GM19035 (cell line): Measurements from ENCODE around the gene STAM.

Experiments
- ATAC-seq: cut with Tn5 transposase; IDR thresholded peaks from one replicate; pipeline ENCODE4 v1.9.1; 2021; ENCODE audit not compliant: unreplicated experiment

Gene STAM

DNA sequence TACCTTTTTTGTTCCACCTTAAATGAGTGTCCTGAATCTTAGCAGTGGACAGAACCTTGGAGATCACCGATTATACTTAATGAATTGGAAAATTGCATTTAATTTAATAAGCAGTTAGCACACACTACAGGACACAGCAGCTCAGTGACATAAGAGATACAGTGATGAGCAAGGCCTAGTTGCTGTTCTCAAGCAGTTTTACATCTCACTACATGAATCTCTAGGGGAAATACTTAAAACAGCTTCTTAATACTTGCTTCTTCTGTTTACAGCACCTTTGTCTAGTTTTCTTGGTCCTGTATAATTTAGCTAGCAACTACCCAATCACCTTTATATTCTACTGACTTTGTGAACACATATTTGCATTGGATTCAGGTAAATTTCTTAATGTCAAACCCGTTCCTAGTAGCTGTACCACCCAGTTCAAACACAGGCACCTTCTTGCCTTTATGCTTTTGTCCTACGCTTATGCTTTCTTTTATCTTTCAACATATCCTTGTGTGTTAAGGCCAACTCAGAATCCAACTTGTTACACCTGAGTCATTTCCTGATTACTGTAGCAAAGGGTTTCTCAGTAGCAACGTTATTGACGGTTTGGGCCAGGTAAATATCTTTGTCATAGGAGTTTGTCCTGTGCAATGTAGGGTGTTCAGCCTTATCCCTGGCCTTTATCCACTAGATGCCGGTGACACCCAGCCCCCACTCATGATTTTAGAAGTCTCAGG, 1.8 kb downstream of the STAM start:
- ATAC-seq, result no peak

DNA sequence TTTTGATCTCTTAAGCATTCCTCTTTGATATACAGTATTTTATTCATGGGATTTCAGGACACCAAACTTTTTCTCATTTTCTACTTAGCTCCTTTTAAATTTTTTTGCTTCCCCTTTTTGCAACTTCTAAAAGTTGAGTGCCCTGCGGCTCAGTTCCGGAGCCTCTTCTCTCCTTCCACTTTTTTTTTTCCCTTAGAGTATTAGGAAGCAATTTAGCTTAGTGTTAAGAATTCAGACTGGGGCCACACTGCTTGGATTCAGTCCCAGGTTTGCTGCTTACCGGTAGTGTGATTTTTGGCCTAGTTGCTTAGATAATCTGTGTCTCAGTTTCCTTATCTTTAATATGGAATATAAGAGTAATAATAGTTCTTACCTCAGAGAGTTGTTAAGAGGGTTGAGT, 3.4 kb downstream of the STAM start:
- no peak for ATAC-seq

DNA sequence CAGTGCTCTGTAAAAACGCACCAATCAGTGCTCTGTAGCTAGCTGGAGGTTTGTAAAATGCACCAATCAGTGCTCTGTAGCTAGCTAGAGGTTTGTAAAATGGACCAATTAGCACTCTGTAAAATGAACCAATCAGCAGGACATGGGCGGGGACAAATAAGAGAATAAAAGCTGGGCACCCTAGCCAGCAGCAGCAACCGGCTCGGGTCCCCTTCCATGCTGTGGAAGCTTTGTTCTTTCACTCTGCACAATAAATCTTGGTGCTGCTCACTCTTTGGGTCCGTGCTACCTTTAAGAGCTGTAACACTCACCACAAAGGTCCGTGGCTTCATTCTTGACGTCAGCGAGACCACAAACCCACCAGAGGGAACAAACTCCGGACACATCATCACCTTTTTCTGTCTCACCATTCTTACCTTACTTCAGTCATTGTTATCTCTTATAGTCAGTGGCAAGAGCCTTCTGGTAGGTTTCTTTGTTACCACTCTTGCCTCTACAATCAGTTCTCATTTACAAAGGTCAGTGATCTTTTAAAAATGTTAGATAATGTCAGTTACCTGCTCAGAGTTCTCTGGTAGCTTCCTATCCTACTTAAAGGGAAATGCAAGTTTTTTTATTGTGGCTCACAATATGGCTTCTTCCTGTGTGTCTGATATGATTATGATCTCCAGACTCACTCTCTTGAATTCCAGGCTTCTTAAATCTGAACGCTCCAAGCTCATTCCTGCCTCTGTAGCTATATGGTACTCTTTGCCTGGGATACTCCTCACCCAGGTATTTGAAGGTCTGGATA, 4.5 kb downstream of the STAM start:
- ATAC-seq, result no peak

DNA sequence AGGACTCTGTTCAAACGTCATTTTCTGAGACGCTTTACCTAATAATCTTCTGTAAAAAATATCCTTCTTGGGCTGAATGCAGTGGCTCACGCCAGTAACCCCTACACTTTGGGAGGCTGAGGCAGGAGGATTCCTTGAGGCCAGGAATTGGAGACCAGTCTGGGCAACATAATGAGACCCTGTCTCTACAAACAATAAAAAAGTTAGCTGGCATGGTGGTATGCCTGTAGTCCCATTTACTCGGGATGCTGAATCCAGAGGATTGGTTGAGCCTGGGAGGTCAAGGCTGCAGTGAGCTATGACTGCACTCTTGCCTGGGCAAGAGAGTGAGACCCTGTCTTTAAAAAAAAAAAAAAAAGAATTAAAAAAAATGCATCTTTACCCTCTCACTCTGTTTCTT, 5.1 kb downstream of the STAM start:
- ATAC-seq, result no peak

DNA sequence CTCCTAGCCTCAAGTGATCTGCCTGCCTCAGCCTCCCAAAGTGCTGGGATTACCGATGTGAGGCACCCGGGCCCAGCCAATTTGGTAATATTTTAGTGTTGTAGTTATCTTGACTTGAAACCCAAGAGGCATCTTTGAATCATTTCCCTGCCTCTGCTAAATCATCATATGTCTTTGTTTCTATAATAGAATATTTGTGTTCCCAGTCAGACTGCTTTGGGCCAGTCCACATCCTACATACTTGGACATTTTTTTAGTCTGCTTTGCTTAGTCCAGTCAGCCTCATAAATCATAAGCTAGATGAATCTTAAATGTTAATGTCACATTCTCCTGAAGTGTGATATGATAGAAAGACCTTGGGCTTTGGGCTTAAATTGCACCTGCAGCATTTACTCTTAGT, 5.9 kb downstream of the STAM start:
- no peak for ATAC-seq

DNA sequence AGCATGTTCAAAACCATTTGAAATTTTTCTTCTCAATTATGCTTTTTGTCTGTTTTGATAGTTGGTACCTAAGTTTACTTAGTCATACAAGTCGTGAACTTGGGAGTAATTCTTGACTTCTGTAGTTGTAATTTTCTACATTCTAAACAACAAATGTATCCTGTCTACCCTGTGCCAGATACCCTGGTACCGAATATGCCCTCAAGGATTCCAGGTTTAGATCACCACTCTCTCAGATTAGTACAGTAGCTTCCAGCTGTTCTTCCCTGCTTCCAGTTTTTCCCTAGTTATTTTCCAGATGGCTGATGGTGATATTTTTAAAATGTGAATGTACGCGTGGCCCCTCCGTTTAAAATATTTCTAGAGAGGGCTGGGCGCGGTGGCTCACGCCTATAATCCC, 6.5 kb downstream of the STAM start:
- no peak for ATAC-seq

DNA sequence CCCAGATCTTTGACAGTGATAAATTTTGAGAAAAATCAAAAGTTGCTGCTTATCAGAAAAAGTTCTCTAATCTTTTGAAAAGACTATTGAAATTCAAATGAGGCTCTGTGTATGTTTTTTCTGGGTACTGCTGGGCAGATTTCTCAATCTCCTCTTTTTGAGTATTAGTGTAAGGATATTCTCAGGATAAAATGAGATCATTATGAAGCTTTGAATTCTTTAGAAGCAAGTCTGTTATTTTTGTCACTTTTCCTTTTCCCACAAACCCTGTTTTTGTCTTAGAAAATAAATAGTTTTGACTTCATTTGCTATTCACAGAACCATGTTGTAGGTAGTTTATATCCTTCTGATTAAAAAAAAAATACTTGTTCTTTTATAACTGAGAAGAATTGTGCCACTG, 7.9 kb downstream of the STAM start:
- ATAC-seq, result no peak

DNA sequence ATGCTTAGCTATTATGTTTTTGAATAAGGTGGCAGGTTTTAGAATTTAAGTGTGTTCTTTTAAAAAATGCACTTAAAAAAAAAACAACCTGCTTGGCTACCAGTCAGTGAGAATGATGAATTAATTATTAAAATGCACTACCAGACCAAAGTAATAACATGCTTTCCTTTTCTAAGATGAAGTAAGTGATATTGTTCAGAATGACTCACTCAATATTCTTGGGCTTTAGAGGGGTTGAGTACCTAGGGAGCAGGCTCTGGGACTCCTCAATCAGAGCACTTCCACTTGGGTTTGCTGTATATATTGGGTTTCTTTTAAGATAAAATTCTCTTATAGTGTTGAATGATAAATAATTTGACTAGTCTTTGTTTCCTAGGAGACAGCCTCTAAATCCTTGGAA, 8.6 kb downstream of the STAM start:
- ATAC-seq, result no peak

DNA sequence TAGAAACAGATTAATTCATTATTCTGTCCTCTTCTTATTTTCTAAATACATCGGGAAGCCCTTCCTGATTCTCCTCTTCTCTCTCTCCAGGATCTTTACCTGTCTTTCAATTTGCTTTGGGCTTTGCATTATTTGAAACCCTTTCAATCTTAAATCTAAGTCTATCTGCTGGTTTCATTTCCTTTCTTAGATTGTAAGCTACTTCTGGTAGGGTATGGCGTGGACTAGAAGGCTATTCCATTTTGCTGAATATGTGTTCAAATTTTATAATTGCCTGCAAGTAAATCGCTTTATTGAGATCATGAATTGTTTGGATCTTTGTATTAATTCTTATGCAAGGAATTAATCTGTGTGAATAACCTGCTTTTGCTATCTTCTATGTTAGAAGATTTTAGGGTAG, 11.1 kb downstream of the STAM start:
- ATAC-seq, result peak; percentile 18

DNA sequence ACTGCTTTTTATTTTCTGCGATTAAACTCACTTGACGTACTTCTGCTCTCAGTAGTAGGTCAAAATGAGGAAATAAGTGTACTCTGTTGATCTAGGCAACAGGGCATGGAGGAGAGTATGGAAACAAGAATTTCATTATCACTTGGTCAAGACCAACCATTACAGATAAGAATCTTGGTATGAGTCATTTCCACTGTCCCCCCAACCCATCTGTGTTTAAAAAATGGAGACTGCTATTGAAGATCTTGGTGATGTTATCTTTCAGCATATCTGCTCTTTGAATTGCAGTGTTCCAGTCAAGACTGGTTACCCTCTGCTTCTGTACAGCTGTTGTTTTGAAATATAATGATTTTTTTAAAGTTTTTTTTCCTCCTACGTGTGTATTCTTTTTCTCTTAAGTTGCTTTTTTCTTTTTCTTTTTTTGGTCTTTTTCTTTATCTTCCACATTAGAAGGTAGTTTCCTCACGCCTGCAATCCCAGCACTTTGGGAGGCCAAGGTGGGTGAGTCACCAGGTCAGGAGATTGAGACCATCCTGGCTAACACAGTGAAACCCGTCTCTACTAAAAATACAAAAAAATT, 11.7 kb downstream of the STAM start:
- peak; percentile 94 for ATAC-seq

DNA sequence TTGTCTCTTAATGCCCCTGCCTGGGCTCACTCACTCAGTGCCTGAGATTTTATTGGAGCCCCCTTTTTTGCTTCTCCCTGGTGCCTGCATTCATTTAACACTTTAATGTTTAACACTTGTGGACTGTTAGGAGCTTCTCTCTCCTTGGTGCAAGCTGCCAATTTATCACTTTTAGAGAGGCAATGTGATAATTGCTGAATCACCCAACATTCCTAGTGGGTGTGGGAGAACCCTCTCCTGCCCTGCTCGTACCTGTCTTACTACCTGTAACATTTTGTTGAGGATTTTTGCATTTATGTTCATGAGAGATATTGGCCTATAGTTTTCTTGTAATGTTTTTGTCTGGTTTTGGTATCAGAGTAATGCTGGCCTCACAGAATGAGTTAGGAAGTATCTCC, 13.2 kb downstream of the STAM start:
- ATAC-seq, result no peak

DNA sequence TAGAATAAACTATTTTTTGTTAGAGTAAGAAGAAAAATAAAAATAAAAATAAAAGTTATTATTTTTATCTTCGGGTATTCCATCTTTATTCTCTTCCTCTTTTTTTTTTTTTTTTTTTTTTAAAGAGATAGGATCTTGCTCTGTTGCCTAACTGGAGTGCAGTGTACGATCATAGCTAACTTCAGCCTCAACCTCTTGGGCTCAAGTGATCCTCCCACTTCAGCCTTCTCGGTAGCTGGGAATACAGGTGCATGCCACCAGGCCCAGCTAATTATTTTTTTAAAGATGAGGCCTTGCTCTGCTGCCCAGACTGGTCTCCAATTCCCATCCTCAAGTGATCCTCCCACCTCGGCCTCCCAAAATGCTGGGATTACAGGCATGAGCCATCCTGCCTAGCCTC, 15.4 kb downstream of the STAM start:
- no peak for ATAC-seq

DNA sequence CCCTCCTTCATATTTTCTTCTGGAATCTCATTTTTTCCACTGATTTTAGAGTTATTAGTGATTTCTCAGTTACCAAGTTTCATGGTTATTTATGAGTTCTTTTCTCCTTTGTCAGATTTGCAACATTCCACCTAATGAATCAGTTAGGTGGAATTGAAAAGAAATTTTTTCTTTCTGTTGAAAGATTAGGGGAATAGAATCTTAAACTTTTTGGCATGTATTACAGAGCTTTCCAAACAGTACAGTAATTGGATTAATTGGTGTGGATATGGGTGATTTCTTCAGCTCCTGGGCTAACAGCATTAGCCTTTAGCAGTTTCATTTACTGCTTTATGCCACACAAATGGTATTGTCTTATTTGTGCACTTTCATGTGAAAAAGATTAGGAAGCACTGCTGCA, 17.0 kb downstream of the STAM start:
- ATAC-seq, result no peak

DNA sequence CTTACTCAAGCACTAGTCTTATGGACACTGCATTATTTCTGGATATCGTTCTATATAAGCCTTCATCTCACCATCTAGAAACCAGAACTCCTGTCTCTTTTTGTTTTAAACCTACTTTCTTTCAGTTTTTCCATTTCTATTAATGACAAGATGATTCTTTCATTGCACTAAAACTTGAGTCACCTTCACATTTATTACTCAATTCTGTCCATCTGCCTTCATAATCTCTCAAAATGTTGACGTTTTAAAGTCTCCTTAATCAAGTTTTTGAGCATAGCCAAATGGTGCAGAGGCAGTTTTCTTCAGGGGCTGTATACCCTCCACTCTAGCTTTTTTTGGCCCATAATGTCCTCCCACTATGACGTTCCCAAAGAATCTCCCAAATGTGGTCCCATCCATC, 17.6 kb downstream of the STAM start:
- no peak for ATAC-seq

DNA sequence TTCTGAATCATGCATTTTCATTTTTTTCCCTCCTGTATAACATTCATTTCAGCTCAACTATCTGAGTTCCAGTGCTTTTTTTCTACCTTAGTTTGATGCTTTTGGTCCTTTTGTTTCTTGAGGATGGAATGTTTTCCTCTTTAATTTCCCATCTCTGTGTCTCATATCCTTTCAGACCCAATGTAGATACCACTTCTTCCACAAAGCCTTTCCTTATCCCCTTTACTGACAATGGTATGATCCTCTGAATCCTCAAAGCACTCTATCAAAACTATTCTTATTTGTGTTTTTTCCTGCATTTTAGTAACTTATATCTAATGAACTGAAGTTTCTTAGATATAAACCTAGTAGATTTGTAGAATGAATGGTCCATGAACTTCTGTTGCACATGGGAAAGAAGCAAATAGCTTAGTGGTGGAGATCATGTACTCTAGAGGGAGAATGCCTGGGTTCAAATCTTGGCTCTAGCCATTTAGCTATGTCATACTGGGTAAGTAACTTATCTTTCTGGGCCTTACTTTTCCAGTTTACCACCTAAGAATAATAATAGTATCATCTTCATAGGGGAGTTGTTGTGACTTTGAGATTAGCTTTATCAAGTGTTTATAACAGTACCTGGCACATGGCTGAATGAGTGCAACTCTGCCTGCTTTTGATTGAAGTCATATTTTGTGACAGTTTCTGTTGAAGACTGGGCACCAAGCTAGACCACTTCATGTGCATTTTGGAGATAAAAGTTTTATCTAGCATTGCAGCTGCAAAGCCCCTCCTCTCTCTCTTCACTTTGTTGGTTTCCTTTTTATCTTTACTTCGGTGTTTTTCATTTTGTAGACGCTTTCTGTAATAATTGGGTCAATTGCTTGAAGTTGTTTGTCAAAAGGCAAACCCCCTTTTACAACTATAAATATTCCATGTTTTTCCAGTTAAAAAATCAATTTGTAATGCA, 18.5 kb downstream of the STAM start:
- ATAC-seq, result no peak

DNA sequence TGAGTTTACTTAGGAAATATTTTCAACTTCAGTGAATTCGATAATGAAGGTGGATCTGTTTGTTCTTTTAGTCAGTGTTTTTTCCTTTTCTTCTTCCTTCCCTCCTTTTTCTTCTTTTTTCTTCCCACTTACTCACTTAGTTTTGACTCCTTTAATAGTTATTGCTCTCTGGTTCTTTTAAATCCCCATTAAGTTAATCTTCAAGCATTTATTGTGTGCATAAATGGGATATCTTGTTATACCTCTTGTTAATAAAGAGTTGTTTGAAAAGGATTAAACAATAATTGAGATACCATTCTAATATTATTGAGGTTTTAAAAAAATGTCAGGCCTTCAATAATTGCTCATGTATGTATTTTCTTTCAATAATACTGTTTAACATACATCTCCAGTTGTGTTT, 19.5 kb downstream of the STAM start:
- no peak for ATAC-seq

DNA sequence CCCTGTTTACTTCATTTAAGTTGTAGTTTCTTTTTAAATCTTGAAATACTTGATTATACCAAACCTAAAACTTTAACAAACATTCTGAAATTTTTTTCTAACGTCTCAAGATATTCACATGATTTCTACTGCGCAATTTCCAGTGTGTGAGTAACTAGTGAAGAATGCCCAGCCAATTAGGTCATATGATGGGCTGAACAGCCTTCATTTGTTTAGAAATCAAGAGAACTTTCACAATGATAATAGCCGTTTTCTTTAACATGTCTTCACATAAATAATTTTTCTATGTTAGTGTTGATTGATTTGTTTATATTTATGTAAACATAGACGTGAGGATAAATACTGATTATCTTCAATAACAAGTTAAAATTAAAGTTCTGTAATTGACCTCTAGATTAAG, 21.8 kb downstream of the STAM start:
- no peak for ATAC-seq

DNA sequence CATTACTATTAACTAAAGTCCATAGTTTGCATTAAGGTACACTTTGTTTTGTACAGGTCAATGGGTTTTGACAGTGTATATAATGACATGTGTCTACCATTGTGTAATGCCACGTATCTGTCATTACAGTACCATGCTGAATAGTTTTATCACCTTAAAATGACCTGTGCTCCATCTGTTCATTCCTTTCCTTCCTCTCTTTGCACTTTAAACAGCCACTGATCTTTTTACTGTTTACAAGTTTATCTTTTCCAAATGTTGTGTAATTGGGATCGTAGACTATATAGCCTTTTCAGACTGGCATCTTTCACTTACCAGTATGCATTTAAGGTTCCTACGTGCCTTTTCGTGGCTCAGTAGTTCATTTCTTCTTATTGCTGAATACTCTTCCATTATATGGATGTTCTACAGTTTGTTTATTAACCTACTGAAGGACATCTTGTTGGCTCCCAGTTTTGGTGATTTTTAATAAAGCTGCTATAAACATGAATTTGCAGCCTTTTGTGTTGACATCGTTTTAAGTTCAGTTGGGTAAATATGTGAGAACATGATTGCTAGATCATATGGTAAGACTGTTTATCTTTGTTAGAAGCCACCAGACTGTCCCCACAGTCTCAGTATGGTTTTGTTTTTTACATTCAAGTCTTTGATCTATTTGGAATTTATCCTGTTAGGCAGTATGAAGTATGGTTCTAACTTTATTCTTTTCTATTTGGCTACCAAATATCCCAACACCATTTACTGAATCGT, 24.7 kb downstream of the STAM start:
- no peak for ATAC-seq

DNA sequence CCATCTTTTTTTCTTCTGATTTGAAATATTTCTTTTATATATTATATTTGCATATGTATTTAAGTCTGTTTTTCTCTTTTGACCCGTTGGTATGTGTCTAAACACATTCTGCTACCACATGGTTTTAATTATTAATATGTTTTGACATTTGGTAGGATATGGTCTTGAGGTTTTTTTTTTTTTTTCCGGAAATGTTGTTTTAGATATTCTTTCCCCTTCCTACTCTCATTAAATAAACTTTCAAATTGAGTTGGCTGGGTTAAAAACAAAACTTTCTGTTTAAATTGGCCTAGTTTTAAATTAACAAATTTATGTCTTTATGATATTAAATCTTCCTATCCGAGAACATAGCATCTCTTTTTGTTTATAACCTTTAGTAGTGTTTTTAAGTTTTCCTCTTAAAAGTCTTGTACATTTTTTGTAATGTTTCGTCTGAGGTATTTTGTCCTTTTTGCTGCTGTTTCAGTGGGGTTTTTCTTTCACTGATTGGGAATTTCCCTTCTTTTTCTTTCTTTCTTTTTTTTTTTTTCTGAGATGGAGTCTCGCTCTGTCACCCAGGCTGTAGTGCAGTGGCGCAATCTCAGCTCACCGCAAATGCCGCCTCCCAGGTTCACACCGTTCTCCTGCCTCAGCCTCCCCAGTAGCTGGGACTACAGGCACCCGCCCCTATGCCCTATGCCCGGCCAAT, 25.4 kb downstream of the STAM start:
- ATAC-seq, result peak; percentile 71

DNA sequence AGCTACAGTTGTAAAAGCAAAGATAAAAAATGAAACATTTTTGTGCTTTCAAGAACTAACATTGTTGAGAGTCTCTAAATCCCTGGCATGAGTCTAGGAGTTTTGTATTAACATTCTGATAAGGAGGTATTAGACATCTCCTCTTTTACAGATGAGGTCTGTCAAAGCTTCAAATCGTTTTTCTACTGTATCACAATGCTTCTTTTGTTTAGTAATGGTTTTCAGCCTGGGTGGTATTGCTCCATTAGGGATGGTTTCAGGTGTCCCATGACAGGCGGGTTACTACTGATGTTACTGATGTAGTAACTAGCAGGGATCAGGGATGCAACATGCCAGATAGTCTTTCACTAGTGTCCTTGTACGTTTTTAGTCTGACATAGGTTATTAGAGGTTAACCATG, 27.4 kb downstream of the STAM start:
- ATAC-seq, result no peak
